T-cell (primary cell): ENCODE results near the gene MRPS34. TPM values are rescaled to one million over a fixed set of nuclear protein-coding genes. Genes with fewer than 3 reads are reported as not detected.

Experiments
- ATAC-seq, 4 experiments: fragments of 200-7000 bp in 3 of 4; fragments of 150-1000 bp in 1 of 4; cut with Tn5 transposase; replicated peaks in 1 of 4; 1 replicate in 3 of 4; 2 replicates in 1 of 4; pipeline ENCODE4 v1.10.0; 2021; ENCODE audit warnings: moderate library complexity in 3 of 4, mild to moderate bottlenecking in 2 of 4, moderate number of reproducible peaks in 1 of 4
- CTCF ChIA-PET, 2 donors: fragments of 300-600 bp; sonication (Branson Sonifier 250); formaldehyde crosslinking; loops; one replicate each; lab custom pipeline; 2022; ENCODE audit warnings: antibody characterized with exemption in 2 of 2; lab: Charles Lee
- POLR2A ChIA-PET, 2 donors: fragments of 300-600 bp; sonication (Branson Sonifier 250); formaldehyde crosslinking; loops; one replicate each; lab custom pipeline; 2022; ENCODE audit warnings: antibody characterized with exemption in 2 of 2; lab: Charles Lee
- DNase-seq, 35 experiments: peaks; one replicate each; pipeline versions ENCODE4 v3.0.0 to v3.0.0-alpha.2; 2013 to 2023
- H3K27ac ChIP-seq: one replicate; pipeline ENCODE4 v1.5.1; 2013; ENCODE audit warnings: low read length
- H3K27me3 ChIP-seq, 2 experiments: replicated peaks in 1 of 2; 1 replicate in 1 of 2; 2 replicates in 1 of 2; pipeline versions ENCODE4 v1.6.1 to v1.7.0; 2013; ENCODE audit warnings: low read length in 1 of 2, mixed read lengths in 1 of 2; ENCODE audit not compliant: control insufficient read depth in 2 of 2, insufficient read depth in 2 of 2; ENCODE audit errors: extremely low read depth in 1 of 2
- H3K36me3 ChIP-seq, 2 donors: 1 replicate in 1 of 2; 2 replicates in 1 of 2; pipeline versions ENCODE4 v1.6.1 to v1.7.0; 2013; ENCODE audit warnings: low read length in 1 of 2; ENCODE audit not compliant: control insufficient read depth in 2 of 2, insufficient read depth in 1 of 2; ENCODE audit errors: extremely low read depth in 1 of 2
- H3K4me1 ChIP-seq, 2 experiments: 1 replicate in 1 of 2; 2 replicates in 1 of 2; pipeline versions ENCODE4 v1.6.1 to v1.7.0; 2013; ENCODE audit warnings: low read length in 2 of 2, mixed read lengths in 1 of 2; ENCODE audit not compliant: insufficient read depth in 2 of 2, control insufficient read depth in 1 of 2; ENCODE audit errors: extremely low read depth in 1 of 2
- H3K4me3 ChIP-seq, 2 donors: 1 replicate in 1 of 2; 2 replicates in 1 of 2; pipeline versions ENCODE4 v1.5.1 to v1.7.0; 2013; ENCODE audit warnings: mild to moderate bottlenecking in 2 of 2, low read length in 1 of 2, moderate library complexity in 1 of 2; ENCODE audit not compliant: control insufficient read depth in 1 of 2; ENCODE audit errors: extremely low read depth in 1 of 2
- H3K9me3 ChIP-seq: 2 replicates; pipeline ENCODE4 v1.7.0; 2013
- H3K27ac Mint-ChIP-seq, 2 donors: one replicate each; pipeline ENCODE4 v1.8.0; 2020 to 2021; ENCODE audit warnings: mild to moderate bottlenecking in 2 of 2, mixed read lengths in 2 of 2
- H3K27me3 Mint-ChIP-seq, 2 donors: one replicate each; pipeline ENCODE4 v1.8.0; 2021 to 2022; ENCODE audit warnings: mixed read lengths in 2 of 2
- H3K36me3 Mint-ChIP-seq: one replicate; pipeline ENCODE4 v1.8.0; 2021; ENCODE audit warnings: mixed read lengths
- H3K4me1 Mint-ChIP-seq, 3 donors: one replicate each; pipeline ENCODE4 v1.8.0; 2020 to 2022; ENCODE audit warnings: mixed read lengths in 3 of 3, mild to moderate bottlenecking in 1 of 3
- H3K4me3 Mint-ChIP-seq, 3 donors: one replicate each; pipeline ENCODE4 v1.8.0; 2020 to 2022; ENCODE audit warnings: mild to moderate bottlenecking in 3 of 3, mixed read lengths in 3 of 3, moderate library complexity in 3 of 3
- H3K9me3 Mint-ChIP-seq, 3 donors: one replicate each; pipeline ENCODE4 v1.8.0; 2020 to 2022; ENCODE audit warnings: mixed read lengths in 3 of 3
- WGBS: methylation state at CpG from one replicate; pipeline ENCODE4 v1.1.5; 2013; ENCODE audit warnings: missing lambda C conversion rate; ENCODE audit not compliant: insufficient coverage; 5-methylcytosine and 5-hydroxymethylcytosine counted together
- total RNA-seq, 35 experiments: library from RNA in 6 of 35; stranded (reverse) in 6 of 35; fragments of 120-200 nt in 1 of 35; gene quantifications; one replicate each; pipeline versions ENCODE4 v1.2.1 to v1.2.4 and lab custom pipeline; 2013 to 2026

Gene MRPS34
- total RNA-seq, 5 donors from 2014 or later (not counting 1 experiment from before 2014, with no cell fraction given), result 37.5 to 91.2 (median 77.9) TPM

GRCh38 chr16:1726661-1727502 lies 46.1 kb downstream of the MRPS34 start:
- H3K4me3 Mint-ChIP-seq, result no peak overlapping the region

GRCh38 chr16:1724491-1724890 lies 48.4 kb downstream of the MRPS34 start:
- Histone ChIP-seq H3K4me1 (peaks cover 3 to 46% of the 10 kb centered on the region in 2 experiments), H3K4me3 (no peak overlapping the region), H3K9me3 (no peaks in the 10 kb centered on the region), H3K36me3 (peaks cover 14 to 45% of the 10 kb centered on the region in 2 donors), H3K27me3 (no peaks in the 10 kb centered on the region), H3K27ac (no peak overlapping the region)
- ChIA-PET POLR2A (no interaction called here), CTCF (interaction anchor here in 1 of 2 donors (1.2 to 1.5 kb wide), 4 partner anchors 11 to 19 kb away, joined by 3 to 9 read pairs (median 6); partner anchors contain the start of gene MAPK8IP3)
- H3K27ac Mint-ChIP-seq, result no peak overlapping the region
- ATAC-seq, result no peak
- WGBS, result 98% methylated on average over 11 of the region's 12 CpGs
- no peaks in the 10 kb centered on the region for H3K9me3 Mint-ChIP-seq
- H3K4me3 Mint-ChIP-seq, result no peak overlapping the region
- H3K27me3 Mint-ChIP-seq, result no peaks in the 10 kb centered on the region
- DNase-seq, result no peak
- H3K36me3 Mint-ChIP-seq, result peaks cover 17% of the 10 kb centered on the region
- peaks cover 30 to 44% (median 43%) of the 10 kb centered on the region in 3 donors for H3K4me1 Mint-ChIP-seq

More at GRCh38 chr16:1726661-1727502, 46.1 kb downstream of the MRPS34 start:
- H3K27ac Mint-ChIP-seq, result no peak overlapping the region
- peaks cover 3 to 30% of the 10 kb centered on the region in 2 experiments for H3K4me1 ChIP-seq
- no peaks in the 10 kb centered on the region for H3K27me3 Mint-ChIP-seq
- ChIA-PET CTCF (no interaction called here), POLR2A (no interaction called here)
- H3K4me3 ChIP-seq, result no peak overlapping the region
- no peak overlapping the region for H3K27ac ChIP-seq
- H3K27me3 ChIP-seq, result no peaks in the 10 kb centered on the region
- no peaks in the 10 kb centered on the region for H3K9me3 ChIP-seq
- H3K4me1 Mint-ChIP-seq, result peaks cover 23 to 27% (median 25%) of the 10 kb centered on the region in 3 donors
- H3K36me3 ChIP-seq, result peaks cover 14 to 59% of the 10 kb centered on the region in 2 donors
- WGBS, result 96% methylated on average over 31 of the region's 32 CpGs
- ATAC-seq (no peak), DNase-seq (no peak)
- peaks cover 18% of the 10 kb centered on the region for H3K36me3 Mint-ChIP-seq
- no peaks in the 10 kb centered on the region for H3K9me3 Mint-ChIP-seq

GRCh38 chr16:1723450-1724147 lies 49.3 kb downstream of the MRPS34 start:
- ChIA-PET POLR2A (interaction anchor here in 1 of 2 donors (0.7 kb wide), 1 partner anchor 226 kb away, joined by 3 read pairs; no protein-coding TSS in a partner anchor), CTCF (interaction anchor here (0.8 to 1.4 kb wide), 6 partner anchors 9 to 59 kb away, joined by 3 to 9 read pairs (median 4); partner anchors contain the start of genes MAPK8IP3 (in 1 of the 2), NUBP2 (in 1 of the 2) and SPSB3 (in 1 of the 2))
- Mint-ChIP-seq H3K4me1 (peaks cover 37 to 50% (median 50%) of the 10 kb centered on the region in 3 donors), H3K27me3 (no peaks in the 10 kb centered on the region), H3K36me3 (peaks cover 13% of the 10 kb centered on the region), H3K27ac (peak overlapping the region; percentile 82 to 86), H3K4me3 (peak overlapping the region in 1 of 3 donors; percentile 43), H3K9me3 (no peaks in the 10 kb centered on the region)
- peak in 2 of 4 experiments; percentile 34 to 43 for ATAC-seq
- H3K4me1 ChIP-seq, result peaks cover 3 to 52% of the 10 kb centered on the region in 2 experiments
- H3K27ac ChIP-seq, result no peak overlapping the region
- no peaks in the 10 kb centered on the region for H3K27me3 ChIP-seq
- no peaks in the 10 kb centered on the region for H3K9me3 ChIP-seq
- no peak overlapping the region for H3K4me3 ChIP-seq
- peak in 20 of 35 experiments; percentile 8 to 69 (median 34) for DNase-seq
- peaks cover 9 to 38% of the 10 kb centered on the region in 2 donors for H3K36me3 ChIP-seq
- WGBS, result 80% methylated on average over 2 of the region's 6 CpGs

Other genes starting within 250 kb of the MRPS34 start
- 100 to 1,000 TPM in 3 of 5 donors, 10 to 100 TPM in 2; 33.1 to 158 (median 115) TPM for gene TMEM204, start 239.5 kb downstream of the MRPS34 start, total RNA-seq
- 10 to 100 TPM in 2 of 5 donors, 1 to 10 TPM in 3; 5.5 to 19.8 (median 8.1) TPM for gene IFT140, start 161.1 kb downstream of the MRPS34 start, total RNA-seq
- 10 to 100 TPM; 26.4 to 36.4 (median 33.0) TPM for gene CRAMP1, start 160.8 kb downstream of the MRPS34 start, total RNA-seq
- gene JPT2, start 94.9 kb downstream of the MRPS34 start, total RNA-seq, result 10 to 100 TPM; 13.8 to 51.1 (median 41.3) TPM
- gene MAPK8IP3, start 66.9 kb downstream of the MRPS34 start, total RNA-seq, result 100 to 1,000 TPM; 216 to 309 (median 290) TPM
- gene NME3, start 1.6 kb downstream of the MRPS34 start, total RNA-seq, result 10 to 100 TPM; 45.1 to 95.9 (median 87.5) TPM
- 10 to 100 TPM; 23.0 to 50.6 (median 34.5) TPM for gene EME2, start 324 bp downstream of the MRPS34 start, total RNA-seq
- 100 to 1,000 TPM in 3 of 5 donors, 10 to 100 TPM in 2; 67.3 to 162 (median 139) TPM for gene SPSB3, start 9.4 kb upstream of the MRPS34 start, total RNA-seq
- 10 to 100 TPM; 41.2 to 77.0 (median 74.3) TPM for gene NUBP2, start 9.8 kb upstream of the MRPS34 start, total RNA-seq
- gene IGFALS, start 20.6 kb upstream of the MRPS34 start, total RNA-seq, result 1 to 10 TPM in 2 of 5 donors, under 1 TPM in 3; 0.50 to 1.9 (median 0.88) TPM
- 100 to 1,000 TPM in 1 of 5 donors, 10 to 100 TPM in 4; 37.6 to 102 (median 70.7) TPM for gene HAGH, start 53.7 kb upstream of the MRPS34 start, total RNA-seq
- gene FAHD1, start 54.1 kb upstream of the MRPS34 start, total RNA-seq, result 10 to 100 TPM in 3 of 5 donors, 1 to 10 TPM in 2; 6.2 to 15.3 (median 11.2) TPM
- gene MEIOB, start 99.0 kb upstream of the MRPS34 start, total RNA-seq, result under 1 TPM in 1 of 5 donors, not detected in 4; 0.26 TPM
- not detected for gene HS3ST6, start 145.3 kb upstream of the MRPS34 start, total RNA-seq
- gene MSRB1, start 170.1 kb upstream of the MRPS34 start, total RNA-seq, result 10 to 100 TPM in 2 of 5 donors, 1 to 10 TPM in 3; 5.6 to 11.9 (median 9.6) TPM
- not detected for gene RPL3L, start 181.6 kb upstream of the MRPS34 start, total RNA-seq
- gene NDUFB10, start 186.4 kb upstream of the MRPS34 start, total RNA-seq, result 10 to 100 TPM; 46.3 to 96.5 (median 84.4) TPM
- 1,000 to 10,000 TPM; 3,208 to 3,662 (median 3,410) TPM for gene RPS2, start 191.7 kb upstream of the MRPS34 start, total RNA-seq
- under 1 TPM in 3 of 5 donors, not detected in 2; 0.38 to 0.66 (median 0.44) TPM for gene RNF151, start 193.7 kb upstream of the MRPS34 start, total RNA-seq
- 10 to 100 TPM; 21.1 to 45.6 (median 36.9) TPM for gene TBL3, start 198.9 kb upstream of the MRPS34 start, total RNA-seq
- 1 to 10 TPM in 2 of 5 donors, under 1 TPM in 2, not detected in 1; 0.78 to 2.2 (median 1.3) TPM for gene NOXO1, start 208.3 kb upstream of the MRPS34 start, total RNA-seq
- 10 to 100 TPM; 16.1 to 31.9 (median 22.0) TPM for gene GFER, start 211.1 kb upstream of the MRPS34 start, total RNA-seq
- gene SYNGR3, start 216.8 kb upstream of the MRPS34 start, total RNA-seq, result 1 to 10 TPM; 1.1 to 5.7 (median 1.7) TPM
- gene ZNF598, start 236.7 kb upstream of the MRPS34 start, total RNA-seq, result 10 to 100 TPM; 44.3 to 73.7 (median 68.8) TPM
- under 1 TPM in 2 of 5 donors, not detected in 3; 0.43 to 0.44 TPM for gene NPW, start 246.7 kb upstream of the MRPS34 start, total RNA-seq